Thymus (tissue), 11 donors: ENCODE data around the gene GOLGA6L10. TPM values are rescaled to one million over a fixed set of nuclear protein-coding genes. Genes with fewer than 3 reads are reported as not detected.
"Not testable (repeated sequence)": the region's sequence is repeated elsewhere in the genome, so short reads cannot be mapped to it uniquely, and the experiment has no call there.

Source experiments
- DNase-seq, 9 donors: peaks; one replicate each; pipeline ENCODE4 v3.0.0-alpha.2; 2013; ENCODE audit warnings: low spot score in 9 of 9, low read depth in 6 of 9, missing footprints in 1 of 9
- H3K27ac ChIP-seq, 2 donors: one replicate each; pipeline ENCODE4 v1.5.1; 2013; ENCODE audit warnings: control low read depth in 1 of 2, low read depth in 1 of 2, low read length in 1 of 2, mild to moderate bottlenecking in 1 of 2, moderate library complexity in 1 of 2
- H3K27me3 ChIP-seq, 2 donors: one replicate each; pipeline ENCODE4 v1.5.1; 2013; ENCODE audit warnings: low read length in 1 of 2; ENCODE audit not compliant: control insufficient read depth in 2 of 2, insufficient read depth in 1 of 2
- H3K36me3 ChIP-seq, 2 donors: one replicate each; pipeline ENCODE4 v1.5.1; 2013; ENCODE audit warnings: low read length in 1 of 2, mild to moderate bottlenecking in 1 of 2, moderate library complexity in 1 of 2; ENCODE audit not compliant: control insufficient read depth in 2 of 2, insufficient read depth in 2 of 2
- H3K4me1 ChIP-seq, 2 donors: one replicate each; pipeline ENCODE4 v1.5.1; 2013; ENCODE audit warnings: low read length in 2 of 2; ENCODE audit not compliant: control insufficient read depth in 2 of 2, insufficient read depth in 2 of 2
- H3K4me3 ChIP-seq, 2 donors: one replicate each; pipeline ENCODE4 v1.5.1; 2013; ENCODE audit warnings: low read length in 2 of 2, control low read depth in 1 of 2, mild to moderate bottlenecking in 1 of 2
- H3K9me3 ChIP-seq, 2 donors: one replicate each; pipeline ENCODE4 v1.5.1; 2013; ENCODE audit warnings: low read length in 1 of 2, mild to moderate bottlenecking in 1 of 2; ENCODE audit not compliant: control insufficient read depth in 2 of 2, insufficient read depth in 1 of 2
- WGBS: extraction: QIAGEN DNeasy Blood & Tissue Kit; methylation state at CpG from one replicate; pipeline ENCODE4 v1.1.7; 2013; 5-methylcytosine and 5-hydroxymethylcytosine counted together
- polyA plus RNA-seq: library from polyadenylated mRNA; stranded (reverse); fragments of 200-250 nt; gene quantifications from one replicate; pipeline ENCODE4 v1.2.3, GENCODE V29; 2013
- total RNA-seq: library from RNA; stranded (reverse); fragments of 120-200 nt; gene quantifications from one replicate; pipeline ENCODE4 v1.2.4, GENCODE V29; 2013
- donor health status: healthy.

Gene GOLGA6L10
- total and polyA plus RNA-seq, 2 donors, result 0.47 to 5.1 TPM

DNA sequence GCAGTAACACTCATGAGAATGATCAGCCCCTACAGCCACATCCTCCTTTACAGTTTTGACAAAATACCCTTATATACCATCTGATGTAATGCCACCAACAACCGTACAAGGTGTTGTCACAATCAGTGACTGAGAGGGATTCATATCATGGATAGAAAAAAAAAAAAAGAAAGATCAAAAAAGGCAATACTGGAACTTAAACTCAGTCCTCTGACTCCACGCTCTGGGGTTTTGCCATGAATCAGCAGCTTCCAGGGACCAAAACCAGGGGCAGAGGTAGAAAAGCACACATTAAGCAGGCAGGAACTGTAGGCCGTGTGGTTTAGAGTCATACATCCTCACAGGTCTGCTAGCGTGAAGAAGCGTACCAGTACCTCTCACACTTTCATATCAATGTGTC is 1.6 kb downstream of the GOLGA6L10 start:
- not testable (repeated sequence) for H3K9me3 ChIP-seq, H3K36me3 ChIP-seq, H3K4me3 ChIP-seq, H3K27me3 ChIP-seq, H3K4me1 ChIP-seq, H3K27ac ChIP-seq, DNase-seq
- WGBS, result 7% methylated on average over 2 of the region's 5 CpGs

DNA sequence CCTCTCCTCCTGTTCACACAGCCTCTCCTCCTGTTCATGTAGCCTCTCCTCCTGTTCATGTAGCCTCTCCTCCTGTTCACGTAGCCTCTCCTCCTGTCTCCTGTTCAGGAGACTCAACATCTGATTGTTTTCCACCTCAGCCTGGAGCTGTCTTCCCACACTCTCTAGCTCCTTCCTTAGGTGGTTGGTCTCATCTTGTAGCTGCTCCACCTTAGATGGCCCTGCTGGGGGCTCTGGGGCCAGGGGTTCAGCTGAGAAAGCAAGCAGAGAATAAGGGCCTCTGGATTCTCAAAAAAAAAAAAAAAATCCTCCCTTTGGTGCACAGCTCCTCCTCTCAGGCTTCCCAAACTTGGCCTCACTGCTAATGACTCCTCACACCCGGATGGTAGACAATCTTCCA is 4.1 kb downstream of the GOLGA6L10 start:
- not testable (repeated sequence) for H3K4me3 ChIP-seq, H3K4me1 ChIP-seq, H3K36me3 ChIP-seq, H3K27ac ChIP-seq, H3K9me3 ChIP-seq, H3K27me3 ChIP-seq, DNase-seq
- 87% methylated on average over 1 of the region's 2 CpGs for WGBS

DNA sequence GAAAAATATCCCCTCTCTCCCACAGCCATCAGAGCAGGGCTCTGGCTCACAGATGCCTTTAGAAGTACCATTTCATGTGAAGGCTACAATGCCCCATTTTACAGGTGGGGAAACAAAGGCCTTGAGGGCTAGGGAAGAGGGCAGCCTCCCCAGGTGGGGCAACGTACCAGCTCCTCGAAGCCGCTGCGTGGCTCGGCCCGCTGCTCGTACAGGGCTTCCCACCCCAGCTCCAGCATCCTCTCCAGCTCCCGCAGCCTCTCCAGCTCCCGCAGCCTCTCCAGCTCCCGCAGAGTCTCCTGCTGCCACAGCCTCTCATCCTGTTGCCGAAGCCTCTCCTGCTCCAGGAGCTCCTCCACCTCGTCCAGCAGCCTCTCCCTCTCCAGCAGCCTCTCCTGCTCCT is 4.9 kb downstream of the GOLGA6L10 start:
- 98% methylated on average over 11 of the region's 12 CpGs for WGBS
- H3K27ac ChIP-seq, DNase-seq, H3K9me3 ChIP-seq, H3K4me1 ChIP-seq, H3K36me3 ChIP-seq, H3K27me3 ChIP-seq, H3K4me3 ChIP-seq: not testable (repeated sequence)

DNA sequence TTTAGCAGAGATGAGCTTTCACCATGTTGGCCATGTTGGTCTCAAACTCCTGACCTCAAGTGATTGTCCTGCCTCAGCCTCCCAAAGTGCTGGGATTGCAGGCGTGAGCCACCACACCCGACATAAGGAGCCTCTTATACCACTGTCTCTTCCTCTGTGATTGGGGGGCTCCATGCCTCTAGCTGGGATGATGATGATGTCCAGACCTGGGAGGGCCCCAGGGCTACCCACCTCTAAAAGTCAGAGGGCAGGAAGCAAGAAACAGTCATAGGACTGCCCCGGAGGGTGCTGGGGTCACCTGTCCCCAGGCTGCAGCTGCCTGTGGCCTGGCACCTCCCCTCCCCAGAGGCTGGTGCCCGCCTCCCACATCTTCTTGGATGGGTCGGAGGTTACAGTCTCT is 5.4 kb downstream of the GOLGA6L10 start:
- H3K27ac ChIP-seq, H3K4me1 ChIP-seq, H3K36me3 ChIP-seq, H3K4me3 ChIP-seq, H3K9me3 ChIP-seq, DNase-seq, H3K27me3 ChIP-seq: not testable (repeated sequence)
- 95% methylated on average over 2 of the region's 5 CpGs for WGBS

DNA sequence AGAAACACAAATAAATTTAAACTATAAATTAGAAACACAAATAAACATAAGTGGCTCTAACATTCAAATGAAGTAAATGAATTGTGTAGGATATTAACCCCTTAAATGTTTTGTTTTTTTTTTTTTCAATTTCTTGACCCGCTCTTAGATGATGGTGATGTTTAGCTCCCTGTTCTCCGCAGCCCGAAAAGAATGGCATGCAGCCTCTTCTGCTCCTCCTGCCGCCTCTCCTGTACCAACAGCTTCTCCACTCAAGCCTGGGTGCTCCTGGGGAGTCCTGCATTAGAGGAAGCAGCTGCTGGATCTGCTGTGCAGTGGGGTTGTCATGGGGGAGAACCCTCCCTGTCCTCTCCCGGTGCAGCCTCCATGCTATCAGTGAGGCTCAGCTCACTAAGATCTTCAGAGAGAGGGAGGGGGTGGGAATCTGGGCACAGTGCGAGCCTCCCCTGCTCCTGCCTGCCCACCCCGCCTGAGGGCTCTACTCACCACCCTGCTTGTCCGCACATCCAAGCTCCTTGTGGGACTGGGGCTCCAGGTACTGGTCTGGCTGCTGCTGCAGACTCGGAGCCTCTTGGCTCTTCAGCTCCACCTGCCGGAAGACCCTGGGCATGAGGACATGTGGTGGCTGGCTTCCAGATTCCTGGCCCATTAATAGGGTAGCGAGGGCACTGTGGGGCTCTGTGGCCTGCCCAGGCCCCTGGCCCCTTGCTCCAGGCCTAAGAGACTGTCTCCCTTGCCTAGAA is 6.5 kb downstream of the GOLGA6L10 start:
- not testable (repeated sequence) for DNase-seq, H3K36me3 ChIP-seq, H3K9me3 ChIP-seq, H3K27me3 ChIP-seq, H3K4me1 ChIP-seq, H3K27ac ChIP-seq, H3K4me3 ChIP-seq
- 71% methylated on average over 8 of the region's 11 CpGs for WGBS

DNA sequence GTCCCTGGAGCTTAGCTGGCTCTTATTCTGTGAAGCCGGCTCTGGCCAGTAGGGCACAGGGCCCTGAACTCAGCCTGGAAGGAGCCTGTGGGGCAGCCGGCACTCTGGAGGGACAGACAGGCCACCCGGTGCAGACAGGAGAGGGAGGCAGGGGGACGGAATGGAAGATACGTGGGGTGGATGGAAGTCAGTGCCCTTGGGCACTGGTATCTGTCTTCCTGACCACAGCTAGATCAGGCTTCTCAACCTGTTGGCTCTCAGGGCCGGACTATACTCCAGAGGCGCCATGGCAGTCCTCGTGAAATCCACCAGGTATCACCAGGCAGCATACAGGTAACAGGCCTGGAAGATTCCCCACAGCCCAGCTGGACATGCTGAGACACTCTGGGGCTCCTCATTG is 10.7 kb downstream of the GOLGA6L10 start:
- not testable (repeated sequence) for H3K4me1 ChIP-seq, H3K27me3 ChIP-seq, H3K9me3 ChIP-seq, H3K27ac ChIP-seq, DNase-seq, H3K36me3 ChIP-seq, H3K4me3 ChIP-seq
- 97% methylated on average over 8 of the region's 8 CpGs for WGBS

DNA sequence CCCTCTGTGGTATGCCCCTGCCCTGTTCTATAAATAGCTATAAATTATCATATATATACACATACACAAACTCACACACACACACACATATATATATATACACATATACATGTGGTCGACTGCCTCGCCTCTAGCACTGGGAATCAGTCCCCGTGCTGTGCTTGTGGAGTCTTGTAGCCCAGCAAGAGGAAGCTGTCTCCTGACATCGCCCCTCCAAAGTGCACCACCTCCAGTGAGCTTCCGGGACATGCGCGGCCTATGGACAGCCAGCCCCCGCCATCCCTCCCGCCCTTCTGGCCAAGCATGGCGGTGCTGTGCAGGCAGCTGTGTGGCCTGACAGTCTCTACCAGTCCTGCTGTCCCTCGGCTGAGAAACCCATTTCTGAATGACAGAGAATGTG is 11.2 kb downstream of the GOLGA6L10 start:
- not testable (repeated sequence) for H3K27me3 ChIP-seq, H3K27ac ChIP-seq, H3K4me3 ChIP-seq, DNase-seq, H3K9me3 ChIP-seq, H3K36me3 ChIP-seq, H3K4me1 ChIP-seq
- 97% methylated on average over 10 of the region's 11 CpGs for WGBS

DNA sequence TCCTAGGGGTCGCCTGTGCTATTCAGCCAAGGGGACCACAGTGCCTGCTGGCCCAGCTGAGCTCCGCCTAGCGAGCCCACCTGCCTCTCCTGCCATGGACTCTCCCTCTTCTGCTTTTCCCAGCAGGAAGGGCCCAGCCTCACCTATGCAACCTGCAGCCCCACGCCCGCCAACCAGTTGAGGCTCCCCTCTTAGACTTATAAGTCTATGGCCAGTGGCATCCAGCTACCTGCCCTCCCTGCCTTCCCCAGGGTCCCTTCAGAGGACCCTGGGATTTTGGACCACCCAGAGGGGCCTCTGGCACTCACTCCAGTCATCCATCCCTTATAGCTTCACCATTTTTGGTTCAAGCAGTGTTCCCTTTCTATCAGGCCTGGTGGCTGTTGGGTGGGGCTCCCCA is 12.2 kb downstream of the GOLGA6L10 start:
- not testable (repeated sequence) for H3K27me3 ChIP-seq, H3K9me3 ChIP-seq, DNase-seq, H3K36me3 ChIP-seq, H3K4me3 ChIP-seq, H3K27ac ChIP-seq
- WGBS, result 78% methylated on average over 3 of the region's 5 CpGs
- H3K4me1 ChIP-seq, result peaks cover 4 to 13% of the 10 kb centered on the region in 2 donors

DNA sequence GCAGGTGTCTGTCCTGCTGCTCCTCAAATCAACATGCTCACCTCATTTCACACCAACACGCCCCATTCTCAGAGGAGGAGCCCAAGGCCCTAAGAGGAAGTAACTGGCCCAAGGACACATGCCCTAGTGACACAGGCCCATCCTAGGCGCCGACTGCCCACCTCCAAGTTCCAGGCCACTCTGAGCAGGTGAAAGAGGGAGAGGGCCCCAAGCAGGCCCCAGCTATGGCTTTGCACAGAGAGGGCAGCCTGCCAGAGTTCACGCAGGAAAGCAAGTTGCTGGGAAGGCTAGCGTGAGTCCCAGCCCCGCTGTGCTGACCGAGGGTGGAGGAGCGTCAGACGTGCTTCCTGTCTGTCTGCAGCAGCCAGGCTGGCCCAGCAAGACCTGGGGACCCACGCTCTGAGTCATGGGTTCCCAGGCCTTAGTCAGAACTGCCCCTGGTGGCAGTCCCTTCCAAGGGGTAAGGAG is 13.1 kb downstream of the GOLGA6L10 start:
- H3K27me3 ChIP-seq, H3K36me3 ChIP-seq, H3K9me3 ChIP-seq, H3K27ac ChIP-seq, H3K4me3 ChIP-seq, DNase-seq: not testable (repeated sequence)
- 76% methylated on average over 10 of the region's 10 CpGs for WGBS
- H3K4me1 ChIP-seq, result peaks cover 9 to 20% of the 10 kb centered on the region in 2 donors
